IPS-20b (cell line): ENCODE data around the gene PRKCE.

Experiments
- H3K27ac ChIP-seq: one replicate; pipeline ENCODE4 v1.5.1; 2013; ENCODE audit warnings: low read length
- H3K27me3 ChIP-seq: 2 replicates; pipeline ENCODE4 v1.6.1; 2013; ENCODE audit warnings: mild to moderate bottlenecking, low read length, inconsistent platforms; ENCODE audit not compliant: insufficient read depth
- H3K36me3 ChIP-seq: 2 replicates; pipeline ENCODE4 v1.6.1; 2013; ENCODE audit warnings: low read depth, mild to moderate bottlenecking, inconsistent platforms, low read length, moderate library complexity; ENCODE audit not compliant: insufficient read depth
- H3K4me1 ChIP-seq: 2 replicates; pipeline ENCODE4 v1.6.1; 2013; ENCODE audit warnings: mild to moderate bottlenecking, control low read depth, inconsistent platforms, low read length, moderate library complexity; ENCODE audit not compliant: insufficient read depth
- H3K4me3 ChIP-seq: 2 replicates; pipeline ENCODE4 v1.5.1; 2013; ENCODE audit warnings: mild to moderate bottlenecking, low read length, inconsistent platforms
- H3K9ac ChIP-seq: 2 replicates; pipeline ENCODE4 v1.6.1; 2013; ENCODE audit warnings: low read depth, mild to moderate bottlenecking, inconsistent platforms, low read length, moderate library complexity
- H3K9me3 ChIP-seq: 2 replicates; pipeline ENCODE4 v1.6.1; 2013; ENCODE audit warnings: mild to moderate bottlenecking, low read depth, low read length, inconsistent platforms; ENCODE audit not compliant: insufficient read depth

Gene PRKCE

DNA sequence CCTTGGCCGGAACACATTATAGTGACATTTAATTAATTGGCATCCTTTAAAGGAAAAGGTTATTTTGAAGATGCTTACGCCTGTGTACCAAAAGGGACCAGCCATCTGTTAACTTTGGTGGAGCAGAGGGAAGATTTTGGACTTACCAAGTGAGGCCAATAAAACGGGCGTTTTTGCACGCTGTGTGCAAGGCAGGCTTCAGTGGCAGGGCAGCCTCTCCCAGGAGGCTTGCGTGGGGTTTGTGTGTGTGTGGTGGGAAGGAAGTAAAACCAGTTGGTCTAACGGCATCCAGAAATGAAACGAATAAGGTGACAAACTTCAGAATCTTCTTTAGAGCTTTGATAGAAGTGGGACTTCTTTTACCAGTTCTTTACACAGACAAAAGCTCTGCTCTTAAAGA is 191.7 kb downstream of the PRKCE start:
- H3K4me3 ChIP-seq = no peak overlapping the region
- no peak overlapping the region for H3K9ac ChIP-seq
- no peaks in the 10 kb centered on the region; the same call in 1 of the 2 replicates for H3K27me3 ChIP-seq
- H3K27ac ChIP-seq = no peak overlapping the region
- H3K9me3 ChIP-seq = no peaks in the 10 kb centered on the region
- no peaks in the 10 kb centered on the region for H3K4me1 ChIP-seq
- no peaks in the 10 kb centered on the region for H3K36me3 ChIP-seq

DNA sequence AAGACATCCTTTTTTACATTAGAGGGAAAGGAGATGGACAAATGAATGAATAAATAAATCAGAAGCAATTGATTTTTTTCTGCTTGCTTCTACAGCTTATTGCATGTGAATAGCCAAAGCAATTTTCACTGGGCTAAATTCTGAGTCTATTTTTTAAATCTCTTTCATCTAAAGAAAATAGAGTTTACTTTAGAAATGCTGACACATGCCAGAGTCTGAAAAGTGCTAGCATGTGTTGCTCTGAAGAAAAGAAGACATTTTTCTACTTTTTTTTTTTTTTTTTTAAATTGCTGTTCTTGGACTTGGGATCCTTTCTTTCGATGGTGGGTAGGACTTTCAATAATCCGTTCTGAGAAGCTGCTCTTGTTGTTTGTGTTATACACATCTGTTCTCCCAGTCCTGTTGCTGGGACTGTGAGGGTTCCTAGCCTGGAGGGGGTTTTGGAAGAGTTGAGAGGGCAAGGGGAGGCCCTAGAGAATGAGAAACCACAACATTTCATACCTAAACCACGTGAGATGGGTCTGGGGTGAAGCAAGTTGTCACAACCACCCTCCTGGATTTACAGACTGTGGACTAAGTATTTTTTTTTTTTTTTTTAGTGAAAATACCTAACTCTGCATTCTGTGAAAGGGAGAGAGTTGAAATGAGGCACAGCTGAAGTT is 193.5 kb downstream of the PRKCE start:
- no peaks in the 10 kb centered on the region for H3K4me1 ChIP-seq
- H3K4me3 ChIP-seq = no peak overlapping the region
- no peak overlapping the region for H3K27ac ChIP-seq
- H3K36me3 ChIP-seq = no peaks in the 10 kb centered on the region
- no peak overlapping the region for H3K9ac ChIP-seq
- H3K9me3 ChIP-seq = no peaks in the 10 kb centered on the region
- no peaks in the 10 kb centered on the region; the same call in 1 of the 2 replicates for H3K27me3 ChIP-seq

DNA sequence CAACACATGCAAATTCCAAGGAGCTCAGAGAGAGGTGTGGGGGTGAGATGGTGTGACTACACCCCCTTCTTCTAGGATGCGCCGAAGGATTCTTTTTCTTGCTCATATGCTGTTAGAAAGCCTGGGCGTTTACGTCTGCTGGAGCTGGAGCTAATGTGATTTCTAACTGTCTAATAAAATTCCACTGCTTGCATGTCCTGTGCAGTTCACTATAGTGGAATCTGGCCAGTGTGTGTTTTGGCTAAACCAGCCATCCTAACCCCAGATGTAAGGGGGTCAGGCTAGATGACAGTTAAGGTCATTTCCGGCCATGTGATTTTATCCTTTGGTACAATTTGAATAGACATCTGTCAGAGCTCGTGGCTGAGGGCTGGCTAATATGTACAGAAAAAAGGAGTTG is 194.1 kb downstream of the PRKCE start:
- no peaks in the 10 kb centered on the region for H3K9me3 ChIP-seq
- no peak overlapping the region for H3K4me3 ChIP-seq
- no peaks in the 10 kb centered on the region for H3K36me3 ChIP-seq
- no peak overlapping the region for H3K9ac ChIP-seq
- H3K27me3 ChIP-seq = no peaks in the 10 kb centered on the region; the same call in 1 of the 2 replicates
- H3K27ac ChIP-seq = no peak overlapping the region
- H3K4me1 ChIP-seq = no peaks in the 10 kb centered on the region

DNA sequence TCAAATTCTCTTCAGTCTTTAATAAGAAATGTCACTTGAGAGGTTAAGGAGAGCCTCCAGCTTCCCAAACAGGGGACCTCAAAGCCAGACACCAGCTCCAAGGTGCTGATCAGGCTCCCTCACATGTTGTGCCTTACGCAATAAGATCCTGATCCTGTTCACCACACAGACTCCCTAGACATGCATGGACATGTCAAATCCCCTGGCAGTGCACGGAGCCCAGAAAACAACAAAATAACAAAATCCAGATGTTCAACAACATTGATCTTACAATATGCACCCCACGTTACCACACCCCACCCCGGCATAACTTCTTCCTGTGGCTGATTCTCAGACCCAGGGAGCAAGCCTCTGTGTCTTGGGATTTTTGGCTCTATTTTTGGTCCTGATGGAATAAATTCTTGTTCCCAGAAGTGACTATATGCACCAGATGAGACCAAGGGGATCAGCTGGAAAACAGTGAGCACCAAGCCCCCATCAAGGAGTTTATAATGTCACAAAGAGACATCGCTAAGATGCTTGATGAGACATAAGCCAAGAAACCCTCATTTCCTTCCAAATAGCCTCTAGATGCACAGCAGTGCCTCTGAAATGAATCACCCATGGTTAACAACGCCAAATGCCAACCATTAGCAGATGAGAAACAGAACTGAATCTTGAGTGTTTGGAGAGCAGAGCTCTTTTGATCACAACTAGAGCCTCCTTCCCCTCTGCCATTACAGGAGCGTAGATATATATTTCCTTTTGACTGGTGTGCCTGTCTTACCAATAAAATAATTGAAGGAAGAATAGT is 198.2 kb downstream of the PRKCE start:
- Histone ChIP-seq H3K27ac (no peak overlapping the region), H3K9ac (no peak overlapping the region), H3K27me3 (no peaks in the 10 kb centered on the region), H3K4me1 (no peaks in the 10 kb centered on the region), H3K36me3 (no peaks in the 10 kb centered on the region), H3K4me3 (no peak overlapping the region), H3K9me3 (no peaks in the 10 kb centered on the region)

DNA sequence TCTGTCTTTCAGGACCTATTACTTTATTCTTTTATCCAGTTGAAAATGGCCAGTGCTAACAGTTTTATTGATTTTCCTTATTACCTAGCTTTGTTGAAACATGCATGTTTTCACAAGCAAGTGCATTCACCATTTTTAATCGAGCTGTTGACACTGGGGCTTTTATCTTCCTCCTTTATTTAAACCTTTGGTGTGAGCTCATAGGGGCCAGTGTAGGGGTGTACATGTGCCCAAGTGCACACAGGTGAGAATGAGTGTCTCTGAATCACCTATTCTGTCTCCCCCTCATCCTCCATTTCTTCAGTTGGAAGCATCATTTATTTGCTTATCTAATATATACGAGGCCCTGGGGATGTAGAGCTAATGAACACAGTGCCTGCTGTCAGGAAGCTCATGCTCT is 199.1 kb downstream of the PRKCE start:
- no peak overlapping the region for H3K27ac ChIP-seq

DNA sequence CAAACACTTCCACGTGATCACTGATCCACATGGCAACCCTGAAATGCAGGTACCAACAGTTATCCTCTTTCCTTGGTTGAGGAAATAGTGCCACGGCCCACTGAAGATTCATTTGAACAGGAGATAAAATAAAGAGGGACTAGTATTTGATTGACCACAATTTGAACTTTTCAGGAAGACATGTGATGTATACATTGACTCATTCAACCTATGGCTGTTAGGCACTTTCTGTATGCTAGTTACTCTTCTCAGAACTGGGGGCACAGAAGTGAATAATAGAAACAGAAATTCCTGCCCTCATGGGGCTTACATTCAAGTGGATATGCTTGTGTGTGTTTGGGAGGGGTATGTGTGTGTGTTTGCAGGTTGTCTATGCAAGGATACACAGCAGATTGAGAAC is 199.6 kb downstream of the PRKCE start:
- Histone ChIP-seq H3K9ac (no peak overlapping the region), H3K9me3 (no peaks in the 10 kb centered on the region), H3K4me1 (no peaks in the 10 kb centered on the region), H3K27ac (no peak overlapping the region), H3K27me3 (no peaks in the 10 kb centered on the region), H3K36me3 (no peaks in the 10 kb centered on the region), H3K4me3 (no peak overlapping the region)

More for the DNA sequence above, 199.1 kb downstream of the PRKCE start:
- Histone ChIP-seq H3K4me3 (no peak overlapping the region), H3K27me3 (no peaks in the 10 kb centered on the region), H3K4me1 (no peaks in the 10 kb centered on the region), H3K9ac (no peak overlapping the region), H3K9me3 (no peaks in the 10 kb centered on the region), H3K36me3 (no peaks in the 10 kb centered on the region)

DNA sequence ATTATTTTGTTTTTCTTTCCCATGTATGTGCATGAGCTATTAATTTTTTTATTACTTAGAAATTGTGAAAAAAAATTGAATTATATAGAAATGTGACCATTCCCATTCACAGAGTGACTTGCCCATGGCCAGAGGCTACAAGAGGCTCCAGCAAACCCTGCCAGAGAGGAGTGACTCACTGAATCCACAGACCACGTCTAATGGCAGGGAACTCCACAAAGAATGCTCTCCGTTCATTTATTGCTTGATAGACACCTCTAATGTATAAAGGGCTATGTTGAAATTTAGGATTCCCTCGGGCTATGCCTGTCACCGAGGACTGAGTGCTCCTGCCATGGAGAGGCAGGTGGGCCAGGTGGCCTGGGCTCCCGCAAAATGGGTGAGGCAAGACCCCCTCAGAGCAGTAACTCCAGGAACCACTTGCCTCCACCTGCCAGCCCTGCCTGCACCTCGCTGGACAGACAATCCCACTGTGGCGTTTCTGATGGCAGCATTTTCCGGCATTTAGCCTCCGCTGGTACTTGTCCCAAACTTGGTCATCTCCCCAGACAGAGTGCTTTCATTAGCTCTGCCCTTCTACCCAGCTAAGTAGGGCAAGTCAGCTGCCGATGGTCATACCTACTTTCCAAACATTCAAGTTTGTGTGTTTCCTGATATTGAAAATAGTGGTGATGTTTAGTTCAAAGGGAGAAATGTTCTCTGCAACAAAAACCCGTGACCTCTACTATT is 200.3 kb downstream of the PRKCE start:
- no peak overlapping the region for H3K27ac ChIP-seq

DNA sequence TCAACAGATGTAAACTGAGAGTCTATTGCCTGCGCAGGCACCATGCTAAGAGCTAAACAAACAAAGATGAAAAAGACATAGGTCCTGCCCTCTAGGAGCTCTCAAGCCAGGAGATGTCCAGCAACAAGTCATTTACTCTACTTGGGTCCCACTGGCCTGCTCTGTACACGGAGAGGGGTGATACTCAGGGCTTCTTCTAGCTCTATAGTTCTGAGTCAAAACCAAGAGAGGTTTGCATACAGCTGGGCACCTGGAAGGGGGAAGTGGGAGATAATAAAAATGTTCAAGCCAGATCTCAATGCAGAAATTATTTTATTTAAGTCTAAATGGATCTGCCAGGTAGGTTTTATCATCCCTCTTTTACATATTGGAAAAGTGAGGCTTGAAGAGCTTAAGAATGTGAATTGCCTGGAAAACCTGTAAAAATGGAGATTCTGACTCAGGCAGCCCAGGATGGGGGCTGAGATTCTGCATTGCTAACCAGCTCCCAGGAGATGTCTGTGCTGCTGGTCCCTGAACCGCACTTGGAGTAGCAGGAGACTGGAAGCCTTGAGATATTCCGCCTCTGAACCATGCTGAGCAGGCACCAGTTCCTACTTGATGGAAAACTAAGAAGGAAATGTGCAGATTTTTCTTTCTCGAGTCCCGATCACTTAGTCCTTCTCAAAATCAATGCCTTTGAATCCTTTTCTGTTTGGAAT is 201.1 kb downstream of the PRKCE start:
- no peak overlapping the region for H3K4me3 ChIP-seq
- H3K4me1 ChIP-seq = no peaks in the 10 kb centered on the region
- H3K27ac ChIP-seq = no peak overlapping the region
- H3K9ac ChIP-seq = no peak overlapping the region
- H3K36me3 ChIP-seq = no peaks in the 10 kb centered on the region
- H3K9me3 ChIP-seq = no peaks in the 10 kb centered on the region
- H3K27me3 ChIP-seq = no peaks in the 10 kb centered on the region

More for the DNA sequence above, 200.3 kb downstream of the PRKCE start:
- H3K4me3 ChIP-seq = no peak overlapping the region
- H3K9me3 ChIP-seq = no peaks in the 10 kb centered on the region
- no peaks in the 10 kb centered on the region for H3K4me1 ChIP-seq
- H3K27me3 ChIP-seq = no peaks in the 10 kb centered on the region
- H3K9ac ChIP-seq = no peak overlapping the region
- no peaks in the 10 kb centered on the region for H3K36me3 ChIP-seq

DNA sequence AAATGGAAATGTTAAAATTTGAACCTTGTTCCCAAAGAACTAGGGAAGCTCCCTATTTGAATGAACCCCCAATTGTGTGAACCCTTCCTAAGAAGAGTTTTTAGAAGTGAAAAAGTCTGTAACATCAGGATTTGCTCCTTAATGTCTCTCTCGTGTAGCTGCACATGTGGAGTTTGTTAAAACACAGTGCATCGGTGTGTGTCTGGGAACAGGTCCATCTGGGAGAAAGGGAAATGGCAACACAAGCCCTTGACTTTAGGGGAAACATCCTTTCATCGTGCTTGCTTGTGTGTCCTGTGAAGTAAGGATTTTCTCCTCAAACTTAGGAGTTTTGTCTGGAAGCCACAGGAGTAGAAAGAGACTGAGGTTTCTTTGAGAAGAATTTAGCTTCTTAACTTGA is 203.9 kb downstream of the PRKCE start:
- Histone ChIP-seq H3K9me3 (no peaks in the 10 kb centered on the region), H3K4me1 (no peaks in the 10 kb centered on the region)

DNA sequence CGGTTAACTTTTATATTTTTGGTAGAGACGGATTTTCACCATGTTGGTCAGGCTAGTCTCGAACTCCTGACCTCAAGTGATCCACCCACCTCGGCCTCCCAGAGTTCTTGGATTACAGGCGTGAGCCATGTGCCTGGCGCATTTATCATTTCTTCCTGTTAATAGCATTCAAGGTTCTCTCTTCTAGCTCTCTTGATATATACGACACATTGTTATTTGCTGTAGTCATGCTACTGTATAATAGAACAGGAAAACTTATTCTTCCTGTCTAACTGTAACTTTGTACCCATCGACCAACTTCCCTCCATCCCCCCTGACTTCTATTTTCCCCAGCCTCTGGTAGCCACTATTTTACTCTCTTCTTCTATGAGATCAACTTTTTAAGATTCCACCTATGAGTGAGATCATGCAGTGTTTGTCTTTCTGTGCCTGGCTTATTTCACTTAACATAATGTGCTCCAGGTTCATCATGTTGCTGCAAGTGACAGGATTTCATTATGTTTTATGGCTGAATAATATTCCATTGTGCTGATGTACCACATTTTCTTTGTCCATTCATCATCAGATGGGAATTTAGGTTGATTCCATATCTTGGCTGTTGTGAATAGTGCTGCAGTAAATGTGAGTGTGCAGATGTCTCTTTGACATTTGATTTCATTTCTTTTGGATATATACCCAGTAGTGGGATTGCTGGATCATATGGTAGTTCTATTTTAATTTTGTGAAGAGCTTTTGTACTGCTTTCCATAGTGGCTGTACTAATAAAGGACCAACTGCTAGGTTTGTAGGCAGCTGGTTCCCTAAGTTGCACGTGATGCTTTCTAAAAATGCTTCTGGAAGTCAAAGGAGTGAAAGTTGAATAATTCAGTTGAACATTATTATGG is 205.2 kb downstream of the PRKCE start:
- Histone ChIP-seq H3K27me3 (no peaks in the 10 kb centered on the region), H3K36me3 (no peaks in the 10 kb centered on the region), H3K27ac (no peak overlapping the region), H3K4me3 (no peak overlapping the region), H3K9ac (no peak overlapping the region), H3K4me1 (no peaks in the 10 kb centered on the region), H3K9me3 (no peaks in the 10 kb centered on the region)

More for the DNA sequence above, 203.9 kb downstream of the PRKCE start:
- H3K9ac ChIP-seq = no peak overlapping the region
- H3K27ac ChIP-seq = no peak overlapping the region
- no peaks in the 10 kb centered on the region for H3K36me3 ChIP-seq
- no peak overlapping the region for H3K4me3 ChIP-seq
- no peaks in the 10 kb centered on the region for H3K27me3 ChIP-seq

DNA sequence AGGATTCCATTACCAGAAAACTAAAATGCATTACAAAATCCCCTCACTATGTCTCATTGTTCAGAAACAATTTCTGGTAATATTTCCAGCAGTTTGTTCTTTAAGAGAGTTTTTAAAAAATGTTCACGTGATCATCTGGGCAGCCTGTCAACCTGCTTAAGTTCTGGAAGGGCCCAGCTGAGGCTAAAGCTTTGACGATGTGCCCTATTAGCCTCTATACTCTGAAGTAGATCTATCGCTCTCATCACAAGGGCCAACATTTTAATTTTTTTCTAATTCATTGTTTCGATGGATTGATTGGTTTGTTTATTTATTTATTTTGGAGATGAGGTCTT is 205.8 kb downstream of the PRKCE start:
- H3K4me1 ChIP-seq = no peaks in the 10 kb centered on the region
- no peaks in the 10 kb centered on the region for H3K9me3 ChIP-seq

More for the DNA sequence above, 205.8 kb downstream of the PRKCE start:
- H3K27ac ChIP-seq = no peak overlapping the region
- H3K36me3 ChIP-seq = no peaks in the 10 kb centered on the region
- no peaks in the 10 kb centered on the region for H3K27me3 ChIP-seq
- H3K9ac ChIP-seq = no peak overlapping the region
- H3K4me3 ChIP-seq = no peak overlapping the region
